ENCODE data around the gene ADAMTS16.

DNA sequence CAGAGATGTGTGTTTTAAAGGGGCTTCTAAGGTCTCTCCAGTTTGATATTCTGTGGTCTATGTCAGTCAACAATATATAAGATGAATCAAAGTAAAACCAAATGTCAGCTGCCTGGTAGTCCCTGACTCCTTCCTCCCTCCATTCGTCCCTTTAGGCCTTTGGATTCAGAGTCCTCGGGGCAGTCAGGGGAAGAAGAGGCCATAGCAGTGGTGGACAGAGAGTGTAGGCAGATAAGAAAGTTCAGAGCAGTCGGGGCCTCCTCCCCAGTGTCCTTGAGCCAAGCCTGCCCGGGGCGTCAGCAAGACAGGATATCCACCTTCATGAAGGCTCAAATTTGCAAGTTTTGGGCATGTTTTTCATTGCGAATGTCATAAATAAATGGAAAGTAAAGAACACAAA is 110.6 kb downstream of the ADAMTS16 start:
- TF ChIP-seq CTCF (IDR thresholded peaks at IDR 0.05): no peak
- no peak for TF ChIP-seq POLR2A (IDR thresholded peaks at IDR 0.05)
- TF ChIP-seq EP300 (IDR thresholded peaks at IDR 0.05): no peak

Data from ovary (tissue), 3 donors.